Neural crest cell (in vitro differentiated cells): ENCODE results near the gene SPC24. TPM values are rescaled to one million over a fixed set of nuclear protein-coding genes. Genes with fewer than 3 reads are reported as not detected.
"Not testable (repeated sequence)": the region's sequence is repeated elsewhere in the genome, so short reads cannot be mapped to it uniquely, and the experiment has no call there.

Source experiments
- DNase-seq: peaks from one replicate; pipeline ENCODE4 v3.0.0; 2021; ENCODE audit warnings: low read depth, mixed read lengths, low spot score
- H3K27ac Mint-ChIP-seq: one replicate; pipeline ENCODE4 v1.8.0; 2021; ENCODE audit warnings: mild to moderate bottlenecking, mixed read lengths; ENCODE audit not compliant: unreplicated experiment
- H3K27me3 Mint-ChIP-seq: 2 replicates; pipeline ENCODE4 v1.8.0; 2021; ENCODE audit warnings: low read depth, mild to moderate bottlenecking, mixed read lengths
- H3K36me3 Mint-ChIP-seq: 2 replicates; pipeline ENCODE4 v1.8.0; 2021; ENCODE audit warnings: low read depth, mild to moderate bottlenecking, mixed read lengths
- H3K4me1 Mint-ChIP-seq: 2 replicates; pipeline ENCODE4 v1.8.0; 2021; ENCODE audit warnings: mixed read lengths
- H3K4me3 Mint-ChIP-seq: one replicate; pipeline ENCODE4 v1.8.0; 2021; ENCODE audit warnings: mild to moderate bottlenecking, mixed read lengths
- H3K9me3 Mint-ChIP-seq: 2 replicates; pipeline ENCODE4 v1.8.0; 2021; ENCODE audit warnings: mixed read lengths
- CTCF ChIP-seq: fragments of 200-600 bp; sonication (generic); conservative IDR thresholded peaks from 2 replicates; pipeline ENCODE4 v1.5.0; 2021; ENCODE audit warnings: antibody characterized with exemption, mild to moderate bottlenecking
- total RNA-seq: library from RNA; stranded (reverse); gene quantifications from 2 replicates; pipeline ENCODE4 v1.2.1, GENCODE V29; 2021

The SPC24 gene
- total RNA-seq, 1 donor from 2014 or later, result 67.0 TPM

GRCh38 chr19:11136400-11137101, 19.0 kb downstream of the SPC24 start:
- Mint-ChIP-seq H3K4me3 (peak overlapping the region; percentile 87), H3K36me3 (peaks cover 15% of the 10 kb centered on the region), H3K9me3 (no peaks in the 10 kb centered on the region), H3K4me1 (peaks cover 24% of the 10 kb centered on the region), H3K27ac (peak overlapping the region; percentile 43), H3K27me3 (peaks cover 26% of the 10 kb centered on the region)
- no peak for DNase-seq
- no peak for TF ChIP-seq CTCF

GRCh38 chr19:11131471-11131870, 24.1 kb downstream of the SPC24 start:
- no peak for DNase-seq
- Mint-ChIP-seq H3K27me3 (peaks cover 22% of the 10 kb centered on the region), H3K27ac (no peak overlapping the region), H3K9me3 (no peaks in the 10 kb centered on the region), H3K4me3 (peak overlapping the region; percentile 69), H3K36me3 (peaks cover 39% of the 10 kb centered on the region), H3K4me1 (peaks cover 7% of the 10 kb centered on the region)
- TF ChIP-seq CTCF, result no peak

- Mint-ChIP-seq H3K4me3 (peak overlapping the region; percentile 69), H3K36me3 (peaks cover 43% of the 10 kb centered on the region), H3K27ac (no peak overlapping the region), H3K27me3 (peaks cover 20% of the 10 kb centered on the region), H3K9me3 (no peaks in the 10 kb centered on the region), H3K4me1 (peaks cover 2% of the 10 kb centered on the region)
- TF ChIP-seq CTCF, result peak; percentile 74
- DNase-seq, result peak; percentile 78
Measured at GRCh38 chr19:11130824-11131455, 24.6 kb downstream of the SPC24 start.

DNA sequence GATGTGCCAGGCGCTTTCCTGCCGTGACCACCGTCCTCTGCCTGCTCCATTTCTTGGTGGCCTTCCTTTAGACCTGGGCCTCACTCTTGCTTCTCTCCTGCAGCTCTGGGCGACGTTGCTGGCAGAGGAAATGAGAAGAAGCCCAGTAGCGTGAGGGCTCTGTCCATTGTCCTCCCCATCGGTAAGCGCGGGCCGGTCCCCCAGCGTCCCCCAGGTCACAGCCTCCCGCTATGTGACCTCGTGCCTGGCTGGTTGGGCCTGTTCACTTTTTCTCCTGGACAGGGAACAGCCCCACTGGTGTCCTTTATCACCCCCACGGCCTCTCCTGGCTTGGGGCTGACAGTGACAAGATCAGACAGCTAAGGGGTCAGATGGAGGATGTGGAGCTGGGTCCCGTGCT, 27.7 kb downstream of the SPC24 start:
- H3K27me3 Mint-ChIP-seq, result peaks cover 13% of the 10 kb centered on the region
- DNase-seq, result no peak
- no peaks in the 10 kb centered on the region for H3K4me1 Mint-ChIP-seq
- peaks cover 40% of the 10 kb centered on the region for H3K36me3 Mint-ChIP-seq
- no peaks in the 10 kb centered on the region for H3K9me3 Mint-ChIP-seq
- TF ChIP-seq CTCF, result no peak
- H3K4me3 Mint-ChIP-seq, result no peak overlapping the region
- H3K27ac Mint-ChIP-seq, result no peak overlapping the region

DNA sequence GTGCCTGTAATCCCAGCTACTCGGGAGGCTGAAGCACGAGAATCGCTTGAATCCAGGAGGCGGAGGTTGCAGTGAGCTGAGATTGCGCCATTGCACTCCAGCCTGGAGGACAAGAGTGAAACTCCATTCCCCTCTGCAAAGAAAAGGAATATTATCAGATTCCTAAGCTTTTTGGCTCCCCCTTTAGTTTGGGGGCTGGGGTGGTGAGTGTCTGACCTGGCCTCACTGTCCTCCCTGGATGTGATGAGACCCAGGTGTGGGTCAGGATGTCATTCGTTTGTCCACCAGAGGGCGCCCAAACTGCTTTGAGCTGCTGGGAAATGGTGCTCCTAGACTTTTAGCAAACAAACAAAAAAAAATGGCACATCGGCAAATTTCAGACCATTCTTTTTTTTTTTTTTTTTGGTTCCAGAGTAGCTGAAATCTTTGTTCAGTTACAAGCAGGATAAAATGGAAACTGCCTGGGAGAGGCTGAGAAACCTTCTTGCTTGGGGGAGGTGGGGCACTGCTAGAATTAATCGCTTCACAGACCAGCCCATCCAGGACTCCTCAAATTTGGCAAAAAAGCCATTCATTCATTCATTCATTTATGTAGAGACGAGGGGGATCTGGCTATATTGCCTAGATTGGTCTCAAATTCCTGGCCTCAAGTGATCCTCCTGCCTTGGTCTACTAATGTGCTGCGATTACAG, 29.4 kb downstream of the SPC24 start:
- Mint-ChIP-seq H3K27me3 (peaks cover 13% of the 10 kb centered on the region), H3K4me3 (peak overlapping the region; percentile 77), H3K4me1 (no peaks in the 10 kb centered on the region), H3K9me3 (no peaks in the 10 kb centered on the region), H3K27ac (no peak overlapping the region), H3K36me3 (peaks cover 33% of the 10 kb centered on the region)
- DNase-seq, result peak; percentile 80
- TF ChIP-seq CTCF, result peak; percentile 80

- DNase-seq, H3K27me3 Mint-ChIP-seq, H3K27ac Mint-ChIP-seq, H3K4me1 Mint-ChIP-seq, H3K4me3 Mint-ChIP-seq, H3K9me3 Mint-ChIP-seq: not testable (repeated sequence)
- H3K36me3 Mint-ChIP-seq, result peaks cover 32% of the 10 kb centered on the region
Measured at GRCh38 chr19:11124157-11124556, 31.4 kb downstream of the SPC24 start.
